Ascending aorta (tissue), 2 donors: Measurements from ENCODE around the gene VPS52. TPM values are rescaled to one million over a fixed set of nuclear protein-coding genes. Genes with fewer than 3 reads are reported as not detected.

Source experiments
- DNase-seq, 2 donors: peaks; one replicate each; pipeline ENCODE4 v3.0.0-alpha.2; 2019; ENCODE audit warnings: low spot score in 2 of 2
- H3K27ac ChIP-seq, 2 donors: fragments of 200-600 bp; sonication (generic); one replicate each; pipeline ENCODE4 v1.5.1; 2016 to 2017; ENCODE audit warnings: mild to moderate bottlenecking in 1 of 2
- H3K27me3 ChIP-seq: fragments of 200-600 bp; sonication (generic); one replicate; pipeline ENCODE4 v1.5.1; 2017
- H3K36me3 ChIP-seq, 2 donors: fragments of 200-600 bp; sonication (generic); one replicate each; pipeline ENCODE4 v1.5.1; 2016
- H3K4me1 ChIP-seq, 2 donors: fragments of 200-600 bp; sonication (generic); one replicate each; pipeline ENCODE4 v1.5.1; 2016 to 2017; ENCODE audit warnings: mild to moderate bottlenecking in 1 of 2
- H3K4me3 ChIP-seq, 2 donors: fragments of 200-600 bp; sonication (generic); one replicate each; pipeline ENCODE4 v1.5.1; 2016 to 2017; ENCODE audit warnings: mild to moderate bottlenecking in 1 of 2
- H3K9me3 ChIP-seq, 2 donors: fragments of 200-600 bp; sonication (generic); one replicate each; pipeline ENCODE4 v1.5.1; 2016
- CTCF ChIP-seq, 3 experiments: fragments of 200-600 bp in 2 of 3; fragments of 450-650 bp in 1 of 3; sonication (generic) in 2 of 3; IDR thresholded peaks; one replicate each; pipeline ENCODE4 v1.5.1; 2016 to 2019; ENCODE audit warnings: antibody characterized with exemption in 3 of 3, mild to moderate bottlenecking in 1 of 3, moderate library complexity in 1 of 3
- intact Hi-C: fragments of 100-400 bp; cut with DNase I; formaldehyde crosslinking; loops from one replicate; pipeline ENCODE4 v1.15.1; 2023
- total RNA-seq: library from RNA; depleted of rRNA; stranded (reverse); fragments of >200 nt; gene quantifications from one replicate; pipeline ENCODE4 v1.1.0, GENCODE V29; 2016

VPS52 gene
- total RNA-seq, 1 donor from 2014 or later = 50.1 TPM

GRCh38 chr6:33217681-33218080, 54.0 kb downstream of the VPS52 start:
- Histone ChIP-seq H3K9me3 (no peaks in the 10 kb centered on the region), H3K4me1 (peaks cover 0 to 5% of the 10 kb centered on the region in 2 donors), H3K36me3 (no peaks in the 10 kb centered on the region), H3K4me3 (no peak overlapping the region), H3K27ac (no peak overlapping the region), H3K27me3 (no peaks in the 10 kb centered on the region)
- intact Hi-C loops = no loop called here
- DNase-seq = no peak
- no peak for TF ChIP-seq CTCF (IDR thresholded peaks at IDR 0.05)

GRCh38 chr6:33217246-33217645, 54.4 kb downstream of the VPS52 start:
- Histone ChIP-seq H3K4me3 (no peak overlapping the region), H3K27ac (no peak overlapping the region), H3K27me3 (no peaks in the 10 kb centered on the region), H3K4me1 (peaks cover 0 to 5% of the 10 kb centered on the region in 2 donors), H3K9me3 (no peaks in the 10 kb centered on the region), H3K36me3 (no peaks in the 10 kb centered on the region)
- intact Hi-C loops = no loop called here
- TF ChIP-seq CTCF (IDR thresholded peaks at IDR 0.05) = no peak
- no peak for DNase-seq

GRCh38 chr6:33216117-33216649, 55.5 kb downstream of the VPS52 start:
- peak in 1 of 2 donors; percentile 53 for DNase-seq
- Histone ChIP-seq H3K27ac (no peak overlapping the region), H3K36me3 (no peaks in the 10 kb centered on the region), H3K27me3 (no peaks in the 10 kb centered on the region), H3K4me3 (no peak overlapping the region), H3K9me3 (no peaks in the 10 kb centered on the region), H3K4me1 (peaks cover 0 to 5% of the 10 kb centered on the region in 2 donors)
- intact Hi-C loops = no loop called here
- no peak for TF ChIP-seq CTCF (IDR thresholded peaks at IDR 0.05)

GRCh38 chr6:33215271-33216116, 56.2 kb downstream of the VPS52 start:
- TF ChIP-seq CTCF (IDR thresholded peaks at IDR 0.05) = no peak

GRCh38 chr6:33213989-33214335, 57.7 kb downstream of the VPS52 start:
- peak overlapping the region in 1 of 2 donors; percentile 49 for H3K27ac ChIP-seq
- intact Hi-C loops = no loop called here
- peaks cover 0 to 11% of the 10 kb centered on the region in 2 donors for H3K36me3 ChIP-seq
- no peak for TF ChIP-seq CTCF (IDR thresholded peaks at IDR 0.05)
- H3K9me3 ChIP-seq = no peaks in the 10 kb centered on the region
- peaks cover 1 to 5% of the 10 kb centered on the region in 2 donors for H3K4me1 ChIP-seq
- H3K27me3 ChIP-seq = no peaks in the 10 kb centered on the region
- no peak for DNase-seq
- H3K4me3 ChIP-seq = peak overlapping the region; percentile 51 to 72

More at GRCh38 chr6:33215271-33216116, 56.2 kb downstream of the VPS52 start:
- intact Hi-C loops = no loop called here
- DNase-seq = peak in 1 of 2 donors; percentile 46
- H3K4me3 ChIP-seq = no peak overlapping the region
- H3K27ac ChIP-seq = no peak overlapping the region
- H3K36me3 ChIP-seq = peaks cover 0 to under 1% of the 10 kb centered on the region in 2 donors
- H3K27me3 ChIP-seq = no peaks in the 10 kb centered on the region
- peaks cover 0 to 5% of the 10 kb centered on the region in 2 donors for H3K4me1 ChIP-seq
- H3K9me3 ChIP-seq = no peaks in the 10 kb centered on the region
